Measurements from ENCODE around the gene STMN3. TPM values are rescaled to one million over a fixed set of nuclear protein-coding genes. Genes with fewer than 3 reads are reported as not detected.

STMN3 gene
- total RNA-seq, 4 donors from 2014 or later = 14.2 to 20.7 (median 17.0) TPM

GRCh38 chr20:63598479-63599395 lies 54.5 kb downstream of the STMN3 start:
- H3K27me3 ChIP-seq = no peaks in the 10 kb centered on the region
- H3K27ac ChIP-seq = no peak overlapping the region
- H3K9me3 ChIP-seq = no peaks in the 10 kb centered on the region
- H3K36me3 ChIP-seq = peaks cover 57% of the 10 kb centered on the region
- H3K4me3 ChIP-seq = no peak overlapping the region
- 89% methylated on average over 33 of the region's 33 CpGs for WGBS
- H3K4me1 ChIP-seq = peaks cover 4% of the 10 kb centered on the region
- DNase-seq (ENCODE audit: low spot score in 2 of 2) = no peak
- TF ChIP-seq POLR2A (IDR thresholded peaks at IDR 0.05) = no peak
- TF ChIP-seq EP300 (IDR thresholded peaks at IDR 0.05) = no peak
- TF ChIP-seq POLR2AphosphoS5 (IDR thresholded peaks at IDR 0.05) = no peak
- TF ChIP-seq CTCF (IDR thresholded peaks at IDR 0.05) = no peak

GRCh38 chr20:63597651-63598478 lies 55.4 kb downstream of the STMN3 start:
- WGBS = 92% methylated on average over 20 of the region's 23 CpGs
- Histone ChIP-seq H3K4me3 (no peak overlapping the region), H3K36me3 (peaks cover 62% of the 10 kb centered on the region), H3K27ac (no peak overlapping the region), H3K27me3 (no peaks in the 10 kb centered on the region), H3K4me1 (peaks cover 4% of the 10 kb centered on the region), H3K9me3 (no peaks in the 10 kb centered on the region)
- no peak for TF ChIP-seq EP300 (IDR thresholded peaks at IDR 0.05)
- TF ChIP-seq POLR2AphosphoS5 (IDR thresholded peaks at IDR 0.05) = no peak
- TF ChIP-seq CTCF (IDR thresholded peaks at IDR 0.05) = no peak
- TF ChIP-seq POLR2A (IDR thresholded peaks at IDR 0.05) = no peak
- DNase-seq (ENCODE audit: low spot score in 2 of 2) = no peak

GRCh38 chr20:63596423-63596822 lies 56.8 kb downstream of the STMN3 start:
- Histone ChIP-seq H3K9me3 (no peaks in the 10 kb centered on the region), H3K27ac (no peak overlapping the region), H3K4me3 (no peak overlapping the region), H3K36me3 (peaks cover 62% of the 10 kb centered on the region), H3K27me3 (no peaks in the 10 kb centered on the region), H3K4me1 (peaks cover 4% of the 10 kb centered on the region)
- no peak for DNase-seq (ENCODE audit: low spot score in 2 of 2)
- WGBS = 96% methylated on average over 6 of the region's 6 CpGs
- TF ChIP-seq EP300 (IDR thresholded peaks at IDR 0.05) (no peak), POLR2AphosphoS5 (IDR thresholded peaks at IDR 0.05) (no peak), CTCF (IDR thresholded peaks at IDR 0.05) (no peak), POLR2A (IDR thresholded peaks at IDR 0.05) (no peak)

- Histone ChIP-seq H3K27ac (no peak overlapping the region), H3K36me3 (peaks cover 60% of the 10 kb centered on the region), H3K27me3 (no peaks in the 10 kb centered on the region), H3K4me3 (no peak overlapping the region), H3K4me1 (peaks cover 4% of the 10 kb centered on the region), H3K9me3 (no peaks in the 10 kb centered on the region)
- WGBS = 92% methylated on average over 5 of the region's 30 CpGs
- TF ChIP-seq POLR2AphosphoS5 (IDR thresholded peaks at IDR 0.05) (no peak), POLR2A (IDR thresholded peaks at IDR 0.05) (no peak), CTCF (IDR thresholded peaks at IDR 0.05) (no peak), EP300 (IDR thresholded peaks at IDR 0.05) (no peak)
- no peak for DNase-seq (ENCODE audit: low spot score in 2 of 2)
These were observed 57.7 kb downstream of the STMN3 start for GRCh38 chr20:63595416-63596127.
